ELF-1 (cell line): ENCODE results near the gene RSRC1.
"Not testable (repeated sequence)": the region's sequence is repeated elsewhere in the genome, so short reads cannot be mapped to it uniquely, and the experiment has no call there.

ENCODE experiments used
- DNase-seq: peaks from one replicate; pipeline ENCODE4 v3.0.0-alpha.2; 2016; ENCODE audit warnings: low read depth, low spot score

RSRC1 gene

DNA sequence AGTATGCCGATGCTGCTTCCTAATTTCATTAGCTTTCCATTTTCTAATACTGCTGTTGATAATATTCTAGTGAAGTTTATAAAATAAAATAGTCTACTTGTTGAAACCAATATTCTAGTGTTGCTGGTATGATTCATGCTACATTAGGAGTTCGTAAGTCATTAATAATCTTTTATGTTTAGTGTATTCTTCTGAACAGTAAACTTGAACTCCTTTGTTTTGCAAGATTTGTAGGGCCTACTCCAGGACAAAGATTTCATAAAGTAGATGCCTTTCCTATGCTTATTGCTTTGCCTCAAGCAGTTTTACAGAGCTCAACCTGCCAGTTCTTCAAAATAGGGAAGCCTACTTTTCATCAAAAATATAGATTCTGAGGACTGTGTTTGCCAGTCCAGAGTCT lies 111.5 kb downstream of the RSRC1 start:
- no peak for DNase-seq

DNA sequence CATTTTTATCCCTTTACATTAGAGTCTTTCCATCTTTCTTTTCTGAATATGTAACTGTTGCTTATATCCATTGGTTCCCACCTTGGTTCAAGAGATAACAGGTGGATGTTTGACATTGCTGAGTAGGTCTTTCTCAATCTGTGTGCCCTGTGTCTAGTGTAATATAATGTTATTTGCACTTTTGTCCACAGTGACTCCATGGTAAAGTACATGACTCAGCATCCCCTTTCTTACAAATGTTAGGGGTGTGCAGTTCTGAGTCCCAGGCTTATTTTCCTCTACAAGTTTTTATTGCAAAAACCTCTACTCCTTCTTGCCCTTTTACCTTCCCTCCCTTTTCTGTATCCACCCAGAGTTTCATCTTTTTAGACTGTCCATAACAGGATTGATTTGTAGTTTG lies 116.5 kb downstream of the RSRC1 start:
- DNase-seq, result no peak

DNA sequence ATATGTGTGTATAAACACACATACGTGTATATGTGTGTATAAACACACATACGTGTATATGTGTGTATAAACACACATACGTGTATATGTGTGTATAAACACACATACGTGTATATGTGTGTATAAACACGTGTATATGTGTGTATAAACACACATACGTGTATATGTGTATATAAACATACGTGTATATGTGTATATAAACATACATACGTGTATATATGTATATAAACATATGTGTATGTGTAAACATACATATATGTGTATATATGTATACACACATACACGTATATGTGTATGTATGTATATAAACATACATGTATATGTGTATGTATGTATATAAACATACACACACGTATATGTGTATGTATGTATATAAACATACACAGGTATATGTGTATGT lies 119.1 kb downstream of the RSRC1 start:
- DNase-seq, result not testable (repeated sequence)

DNA sequence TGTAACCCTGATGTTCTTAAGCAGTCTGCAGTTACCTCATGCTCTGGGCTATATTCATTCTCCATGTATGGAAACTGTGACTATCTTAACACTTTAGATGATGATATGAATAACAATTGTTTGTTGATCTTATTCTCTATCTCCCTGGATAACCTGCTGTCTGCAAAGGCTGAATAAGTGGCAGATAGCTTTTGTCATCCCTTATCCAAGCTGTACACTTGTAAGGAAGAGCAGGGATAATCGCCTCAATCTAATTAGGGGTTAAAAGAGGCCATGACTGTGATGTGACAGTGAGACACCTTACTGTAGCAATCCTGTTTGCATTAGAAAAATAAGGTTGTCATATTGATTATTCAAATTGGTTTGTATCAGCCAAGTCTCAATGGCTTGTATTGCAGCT lies 123.9 kb downstream of the RSRC1 start:
- DNase-seq, result no peak

DNA sequence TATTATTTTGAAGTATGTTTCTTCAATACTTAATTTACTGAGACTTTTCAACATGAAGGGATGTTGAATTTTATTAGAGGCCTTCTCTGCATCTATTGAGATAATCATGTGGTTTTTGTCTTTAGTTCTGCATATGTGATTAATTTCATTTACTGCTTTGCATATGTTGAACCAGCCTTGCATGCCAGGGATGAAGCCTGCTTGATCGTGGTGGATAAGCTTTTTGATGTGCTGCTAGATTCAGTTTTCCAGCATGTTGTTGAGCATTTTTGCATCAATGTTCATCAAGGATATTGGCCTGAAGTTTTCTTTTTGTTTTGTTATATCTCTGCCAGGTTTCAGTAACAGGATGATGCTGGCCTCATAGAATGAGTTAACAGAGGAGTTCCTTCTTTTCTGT lies 134.4 kb downstream of the RSRC1 start:
- no peak for DNase-seq

DNA sequence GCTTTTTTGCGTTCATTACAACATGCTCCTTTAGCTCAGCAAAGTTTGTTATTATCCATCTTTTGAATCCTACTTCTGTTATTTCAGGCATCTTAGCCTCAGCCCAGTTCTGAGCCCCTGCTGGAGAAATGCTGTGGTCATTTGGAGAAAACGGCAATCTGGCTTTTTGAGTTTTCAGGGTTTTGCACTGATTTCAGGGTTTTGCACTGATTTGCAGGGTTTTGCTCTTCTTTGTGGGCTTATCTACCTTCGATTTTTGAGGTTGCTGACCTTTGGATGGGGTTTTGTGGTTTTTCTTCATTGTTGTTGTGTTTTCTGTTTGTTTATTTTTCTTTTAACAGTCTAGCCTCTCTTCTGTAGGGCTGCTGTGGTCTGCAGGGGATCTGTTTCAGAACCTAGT lies 137.4 kb downstream of the RSRC1 start:
- no peak for DNase-seq

DNA sequence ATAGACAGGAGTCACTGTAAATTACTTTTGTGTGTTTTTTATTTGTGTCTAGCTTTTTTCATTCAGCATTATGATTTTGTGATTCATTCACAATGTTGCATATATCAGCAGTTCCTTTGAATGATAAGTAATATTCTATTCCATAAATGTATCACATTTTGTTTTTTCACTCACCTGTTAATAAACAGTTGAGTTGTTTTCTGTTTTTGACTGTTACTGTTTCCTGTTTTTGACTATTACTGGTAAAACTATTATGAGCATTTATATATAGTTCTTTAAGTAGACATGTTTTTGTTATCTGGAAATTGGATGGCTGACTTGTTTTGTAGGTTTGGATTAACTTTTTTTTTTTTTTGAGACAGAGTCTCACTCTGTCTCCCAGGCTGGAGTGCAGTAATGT lies 138.4 kb downstream of the RSRC1 start:
- no peak for DNase-seq

DNA sequence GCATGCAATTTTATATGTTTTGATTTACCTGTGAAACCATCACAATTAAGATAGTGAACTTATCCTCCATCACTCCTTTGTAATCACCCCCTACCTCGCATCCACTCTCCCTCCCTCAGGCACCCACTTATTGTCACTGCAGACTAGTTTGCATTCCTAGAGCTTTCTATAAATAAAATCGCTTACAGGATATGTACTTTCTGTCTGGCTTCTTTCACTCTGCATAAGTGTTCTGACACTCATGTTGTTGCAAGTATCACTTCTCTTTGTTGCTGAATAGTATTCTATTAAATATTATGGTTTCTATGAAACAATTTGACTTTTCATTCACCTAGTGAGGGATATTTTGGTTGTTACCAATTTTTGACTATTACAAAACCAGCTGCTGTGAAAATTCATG lies 139.3 kb downstream of the RSRC1 start:
- no peak for DNase-seq

DNA sequence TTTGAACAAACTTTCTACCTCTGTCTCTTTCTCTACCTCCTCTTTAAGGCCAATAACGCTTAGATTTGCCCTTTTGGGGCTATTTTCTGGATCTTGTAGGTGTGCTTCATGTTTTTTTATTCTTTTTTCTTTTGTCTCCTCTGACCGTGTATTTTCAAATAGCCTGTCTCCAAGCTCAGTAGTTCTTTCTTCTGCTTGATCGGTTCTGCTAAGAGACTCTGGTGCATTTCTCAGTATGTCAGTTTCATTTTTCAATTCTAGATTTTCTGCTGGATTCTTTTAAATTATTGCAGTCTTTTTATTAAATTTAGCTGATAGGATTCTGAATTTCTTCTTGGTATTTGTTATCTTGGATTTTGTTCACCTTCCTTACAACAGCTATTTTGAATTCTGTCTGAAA lies 148.7 kb downstream of the RSRC1 start:
- DNase-seq, result no peak

DNA sequence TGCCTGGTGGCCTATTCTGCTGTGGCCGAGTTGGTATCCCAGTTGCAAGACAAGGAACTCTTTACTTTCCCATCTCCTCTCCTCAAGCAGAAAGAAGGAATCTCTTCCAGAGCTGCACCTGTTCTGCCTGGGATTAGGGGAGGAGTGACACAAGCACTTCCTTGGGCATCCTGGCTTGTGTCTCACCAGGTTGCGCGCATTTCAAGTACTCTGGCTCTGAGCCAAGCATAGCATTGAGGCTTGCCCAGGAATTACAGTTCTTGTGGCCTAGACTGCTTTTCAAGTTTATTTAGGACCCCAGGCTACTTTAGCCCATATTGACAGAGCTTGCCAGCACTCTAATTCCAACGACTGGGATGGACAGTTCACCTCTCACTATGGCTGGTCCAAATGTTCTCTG lies 150.5 kb downstream of the RSRC1 start:
- no peak for DNase-seq

DNA sequence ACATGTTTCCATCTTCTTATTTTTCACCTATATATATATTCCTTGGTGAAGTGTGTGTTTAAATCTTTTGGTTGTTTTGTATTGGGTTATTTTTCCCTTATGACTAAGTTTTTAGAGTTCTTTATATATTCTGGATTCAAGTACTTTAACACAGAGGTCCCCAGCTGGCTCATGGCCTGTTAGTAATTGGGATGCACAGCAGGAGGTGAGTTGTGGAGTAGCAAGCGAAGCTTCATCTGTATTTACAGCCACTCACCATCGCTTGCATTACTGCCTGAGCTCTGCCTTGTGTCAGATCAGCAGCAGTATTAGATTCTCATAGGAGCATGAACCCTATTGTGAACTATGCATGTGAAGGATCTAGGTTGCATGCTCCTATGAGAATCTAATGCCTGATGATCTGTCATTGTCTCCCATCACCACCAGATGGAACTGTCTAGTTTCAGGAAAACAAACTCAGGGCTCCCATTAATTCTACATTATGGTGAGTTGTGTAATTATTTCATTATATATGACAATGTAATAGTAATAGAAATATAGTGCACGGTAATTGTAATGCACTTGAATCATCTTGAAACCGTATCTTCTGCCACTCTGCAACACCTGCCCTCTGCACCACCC lies 151.6 kb downstream of the RSRC1 start:
- DNase-seq, result no peak

DNA sequence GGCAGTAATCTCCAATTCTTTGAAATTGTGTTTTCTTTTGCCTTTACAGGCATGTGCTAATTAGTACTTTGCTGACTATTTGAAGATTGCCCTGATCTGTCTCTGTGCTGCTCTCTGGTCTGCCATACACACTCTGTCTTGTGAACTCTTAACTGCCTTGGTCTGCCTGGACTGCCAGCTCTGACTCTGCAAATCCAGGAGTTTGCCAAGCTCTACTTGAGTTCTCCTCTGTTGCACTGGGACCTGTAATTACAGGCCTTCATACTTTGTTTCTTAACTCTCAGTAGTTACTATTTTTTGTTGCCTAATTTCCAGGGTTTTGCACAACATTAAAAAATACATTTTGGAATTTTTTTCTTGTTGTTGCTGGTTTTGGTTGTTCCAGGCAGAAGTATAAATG lies 155.0 kb downstream of the RSRC1 start:
- no peak for DNase-seq

DNA sequence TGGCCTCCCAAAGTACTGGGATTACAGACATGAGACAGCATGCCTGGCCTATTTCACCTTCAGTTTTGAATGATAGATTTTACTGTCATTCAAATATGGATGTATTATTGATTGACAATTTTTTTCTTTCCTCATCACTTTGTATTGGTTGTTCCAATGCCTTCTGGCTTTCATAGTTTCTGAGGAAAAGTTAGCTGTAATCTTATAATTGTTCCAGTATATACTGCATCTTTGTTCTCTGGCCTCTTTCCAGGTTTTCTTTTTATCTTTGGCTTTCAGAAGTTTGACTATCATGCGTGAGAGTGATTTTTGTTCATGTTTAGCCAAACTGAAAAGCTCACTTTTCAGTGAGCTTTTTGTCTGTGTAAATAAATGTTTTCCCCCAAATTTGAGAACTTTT lies 157.1 kb downstream of the RSRC1 start:
- no peak for DNase-seq

DNA sequence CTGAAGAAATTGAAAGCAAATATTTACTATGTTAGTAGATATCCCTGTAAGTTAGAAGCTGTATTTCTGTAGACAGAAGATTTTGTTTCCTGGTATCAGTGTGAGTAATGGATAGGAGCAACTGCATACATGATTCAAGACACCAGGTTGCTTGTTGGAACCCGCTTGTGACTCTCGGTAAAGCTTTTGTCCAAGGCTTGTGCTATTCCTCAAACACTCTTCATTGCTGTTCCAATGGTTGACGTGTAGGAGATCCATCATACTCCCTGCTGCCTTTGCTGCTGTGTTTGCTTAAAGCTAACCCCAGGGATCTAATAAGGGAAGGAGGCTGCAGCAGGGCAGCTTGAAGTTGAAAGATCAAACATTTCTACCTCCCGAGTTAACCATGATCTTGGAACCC lies 160.1 kb downstream of the RSRC1 start:
- peak; percentile 10 for DNase-seq

DNA sequence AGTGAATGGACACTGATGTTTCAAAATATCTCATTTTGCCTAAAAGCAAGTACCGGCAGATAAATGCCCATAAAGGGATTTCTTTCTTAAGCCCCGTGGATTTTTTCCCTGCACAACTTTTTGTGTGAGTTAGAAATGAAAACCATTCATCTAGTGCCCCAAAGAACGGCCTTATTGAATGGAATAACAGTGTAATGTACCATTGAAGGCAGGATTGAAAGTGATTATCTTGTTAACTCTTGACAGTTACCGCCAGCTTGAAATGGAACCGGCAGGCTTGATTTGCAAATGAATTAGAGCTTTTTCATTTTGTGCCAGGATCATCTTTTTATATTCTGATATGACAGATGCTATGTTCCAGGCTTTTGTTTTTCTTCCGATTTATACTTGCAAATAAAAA lies 162.2 kb downstream of the RSRC1 start:
- DNase-seq, result no peak

DNA sequence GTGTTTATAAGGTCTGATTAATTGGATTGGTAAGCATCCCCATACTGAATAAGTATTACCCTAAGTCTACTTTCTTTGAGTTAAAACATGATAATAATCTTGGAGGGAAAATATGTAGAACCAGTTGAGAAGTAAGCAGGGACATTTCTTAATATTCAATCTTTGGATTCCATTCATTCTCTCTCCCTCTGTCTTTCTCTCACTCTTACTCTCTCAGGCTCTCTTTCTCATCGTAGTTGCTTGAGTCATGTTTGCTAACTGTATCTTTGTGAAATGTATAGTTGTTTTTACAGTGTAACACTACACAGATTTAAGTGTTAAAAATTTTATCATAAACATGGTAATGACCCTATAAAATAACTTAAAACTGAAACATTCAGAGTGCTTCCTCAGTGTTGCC lies 163.8 kb downstream of the RSRC1 start:
- no peak for DNase-seq

DNA sequence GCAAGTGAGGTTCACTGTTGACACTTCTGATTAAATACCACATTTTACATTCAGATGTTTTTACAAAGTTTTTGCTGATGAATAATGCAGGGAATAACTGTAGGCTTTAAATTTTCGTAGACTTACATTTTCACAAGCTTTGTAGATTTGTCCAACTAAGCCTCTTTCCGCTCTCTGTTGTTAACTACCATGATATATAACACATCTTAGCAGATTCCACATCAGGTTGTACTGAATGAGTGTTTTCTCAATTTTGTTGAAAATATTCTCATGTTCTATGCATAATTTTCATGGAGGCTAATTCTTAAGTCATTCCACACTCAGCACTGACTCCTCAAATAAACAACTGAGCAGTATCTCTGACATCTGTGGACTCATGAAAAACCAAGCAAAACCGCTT lies 168.3 kb downstream of the RSRC1 start:
- DNase-seq, result no peak

DNA sequence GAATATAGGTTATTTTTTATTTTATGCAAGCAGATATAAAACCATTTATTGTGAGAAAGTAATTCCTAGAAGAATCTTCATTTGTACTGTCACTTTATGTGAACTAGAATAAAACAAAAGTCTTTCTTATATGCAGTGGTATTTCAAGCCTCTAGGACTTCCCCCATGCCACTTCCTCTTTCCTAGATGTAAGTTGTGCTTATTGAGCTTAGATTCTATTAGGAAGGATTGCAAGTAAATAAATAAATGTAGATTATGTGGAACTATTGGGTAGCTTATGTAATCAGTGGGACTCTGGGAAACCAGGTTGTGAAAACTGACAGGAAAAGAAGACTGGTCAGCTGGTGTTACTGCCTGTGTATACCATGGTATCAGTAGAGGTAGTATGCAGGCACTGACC lies 169.7 kb downstream of the RSRC1 start:
- DNase-seq, result no peak

DNA sequence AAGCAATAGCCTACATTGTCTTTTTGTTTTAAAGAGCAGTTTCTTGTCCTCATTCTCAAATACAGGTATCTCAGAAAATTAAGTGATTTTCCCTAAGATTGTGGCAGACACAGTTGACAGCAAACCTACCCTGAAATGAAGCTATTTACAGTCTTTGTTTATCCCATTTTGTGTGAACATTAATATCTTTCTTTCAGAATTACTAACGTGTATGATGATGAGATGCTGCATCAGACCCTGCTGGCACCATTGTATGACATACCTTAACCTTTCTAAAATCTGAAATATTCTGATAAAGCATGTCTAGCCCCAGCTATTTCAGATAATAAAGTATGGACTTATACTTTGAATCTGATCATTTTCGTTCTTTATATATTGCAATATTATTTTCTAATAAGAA lies 185.9 kb downstream of the RSRC1 start:
- no peak for DNase-seq

DNA sequence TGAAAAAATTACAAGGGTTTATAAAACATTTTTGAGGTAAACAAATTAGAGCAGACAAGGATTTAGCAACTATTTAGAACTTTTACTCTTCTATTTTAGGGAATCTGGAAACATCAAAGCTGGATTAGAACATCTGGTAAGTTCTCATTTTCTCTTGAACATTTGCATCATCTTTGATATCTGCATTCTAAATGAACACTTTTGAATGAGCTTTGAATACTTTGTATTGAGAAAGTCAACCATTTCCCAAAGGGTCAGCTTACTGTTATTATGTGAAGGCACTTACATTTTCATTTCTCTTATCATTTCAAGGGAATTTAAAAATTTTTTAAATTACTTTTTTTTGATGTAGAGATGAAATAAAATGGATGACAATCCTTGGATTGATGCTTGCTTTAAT lies 188.1 kb downstream of the RSRC1 start:
- no peak for DNase-seq

DNA sequence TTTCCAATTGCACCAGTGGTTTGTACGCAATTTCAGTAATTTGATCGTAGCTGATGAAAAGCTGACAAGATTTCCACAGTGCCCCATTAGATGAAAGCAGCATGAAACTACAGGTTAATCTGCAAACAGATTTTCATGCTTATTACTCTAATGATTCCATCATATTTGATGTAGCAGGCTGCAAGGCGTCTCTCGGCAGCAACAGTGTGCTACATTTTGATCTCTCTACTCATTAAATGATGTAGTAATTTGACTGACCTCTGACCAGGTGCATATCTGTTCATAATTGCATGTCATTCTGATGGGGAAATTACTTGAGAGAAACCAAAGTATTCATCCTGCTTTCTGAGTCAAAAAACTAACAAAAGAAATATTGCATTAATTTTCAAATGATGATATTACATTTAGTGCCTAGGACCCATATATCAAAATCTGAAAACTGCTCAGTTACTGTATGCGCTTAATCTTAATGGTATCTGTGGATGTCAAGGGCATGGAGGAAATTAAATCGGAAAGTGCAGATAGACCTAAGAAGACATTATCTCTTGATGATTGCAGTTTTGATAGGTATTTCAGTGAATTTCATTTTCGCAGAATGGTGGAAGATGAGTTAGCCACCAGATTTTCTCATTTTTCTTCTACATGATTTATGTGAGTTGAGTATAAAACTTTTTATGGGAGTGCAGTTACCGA lies 198.5 kb downstream of the RSRC1 start:
- no peak for DNase-seq

DNA sequence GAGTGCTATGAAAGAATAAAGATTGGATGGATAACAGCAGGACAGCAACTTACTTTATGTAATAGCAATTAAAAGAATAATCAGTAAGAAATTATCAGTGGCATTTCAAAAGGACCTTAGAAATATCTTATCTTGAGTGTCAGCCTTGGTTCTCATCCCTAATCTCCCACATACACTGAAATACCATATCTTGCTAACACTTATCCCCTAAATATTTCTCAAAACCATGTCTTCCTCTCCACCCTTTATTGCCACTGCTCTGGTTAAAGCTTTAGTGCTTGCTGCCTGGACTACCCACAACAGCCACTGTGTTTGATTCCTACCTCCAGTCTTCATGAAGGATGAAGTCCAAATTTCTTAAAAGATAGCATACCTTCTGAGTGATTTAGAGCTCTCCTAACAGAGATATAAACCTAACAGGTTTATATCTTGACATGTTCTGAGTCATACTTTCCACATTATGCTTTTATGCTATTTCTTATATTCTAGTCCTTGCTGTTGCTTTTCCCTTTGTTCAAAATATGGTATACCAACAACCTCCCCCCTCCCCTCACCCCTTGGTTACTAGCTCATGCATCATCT lies 202.8 kb downstream of the RSRC1 start:
- DNase-seq, result no peak

DNA sequence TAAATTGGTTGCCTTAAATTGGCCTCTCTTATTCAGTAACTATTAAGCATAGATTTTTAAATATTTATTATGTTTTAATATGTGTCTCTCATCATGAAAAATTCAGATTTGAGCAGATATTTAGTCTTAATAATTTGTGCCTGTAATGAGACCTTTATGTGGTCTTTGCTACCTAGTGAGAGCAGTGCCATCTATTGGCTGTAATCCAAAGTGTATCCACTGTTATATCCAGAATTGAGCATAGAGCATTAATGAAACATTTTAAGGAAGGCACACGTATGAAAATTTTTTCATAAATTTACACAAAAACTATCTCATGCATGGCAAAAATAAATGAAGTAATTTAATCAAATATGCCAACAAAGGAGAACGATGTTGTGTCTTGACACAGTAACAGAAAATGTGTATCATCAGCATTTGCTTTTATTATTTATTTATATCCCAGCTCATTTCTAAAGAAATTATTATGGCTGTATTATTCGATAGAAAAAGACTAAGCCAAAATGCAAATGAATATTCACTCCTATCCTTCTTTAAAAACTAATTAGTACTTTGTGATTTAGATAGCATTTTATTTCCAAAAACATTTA lies 203.5 kb downstream of the RSRC1 start:
- DNase-seq, result no peak
